22Rv1 (cell line): ENCODE measurements around the gene MBD6.

Source experiments
- H3K27ac ChIP-seq: fragments of 450-650 bp; 2 replicates; pipeline ENCODE4 v1.5.1; 2017
- CTCF ChIP-seq: fragments of 450-650 bp; IDR thresholded peaks from 2 replicates; pipeline ENCODE4 v1.5.1; 2017; ENCODE audit warnings: mild to moderate bottlenecking
- ZFX ChIP-seq: fragments of 450-650 bp; IDR thresholded peaks from 2 replicates; pipeline ENCODE4 v1.6.1; 2017; ENCODE audit warnings: antibody characterized with exemption, borderline replicate concordance

Gene MBD6

GRCh38 chr12:57522011-57522886, at the start of gene MBD6:
Gene MBD6, plus strand, starts transcription at chr12:57522824. Its CDS starts 1,480 bp downstream, at chr12:57524304.
- TF ChIP-seq ZFX (no peak), CTCF (no peak)
- H3K27ac ChIP-seq = peak within 1 kb of the TSS; percentile 100

- TF ChIP-seq CTCF = no peak
- no peak for TF ChIP-seq ZFX
- H3K27ac ChIP-seq = no peak overlapping the region
Observed at GRCh38 chr12:57473392-57473791, 49.2 kb upstream of the MBD6 start.

- no peak overlapping the region for H3K27ac ChIP-seq
- TF ChIP-seq CTCF = no peak
- TF ChIP-seq ZFX = no peak
Observed at GRCh38 chr12:57473886-57474285, 48.7 kb upstream of the MBD6 start.

GRCh38 chr12:57474430-57474829, 48.2 kb upstream of the MBD6 start:
- no peak for TF ChIP-seq ZFX
- no peak overlapping the region for H3K27ac ChIP-seq

- TF ChIP-seq ZFX (no peak), CTCF (no peak)
- H3K27ac ChIP-seq = no peak overlapping the region
Observed at GRCh38 chr12:57474862-57475261, 47.8 kb upstream of the MBD6 start.

- TF ChIP-seq CTCF = no peak
- no peak for TF ChIP-seq ZFX
Observed at GRCh38 chr12:57475271-57476161, 47.1 kb upstream of the MBD6 start.

GRCh38 chr12:57476162-57476992, 46.2 kb upstream of the MBD6 start:
- TF ChIP-seq CTCF (peak; percentile 71), ZFX (no peak)
- no peak overlapping the region for H3K27ac ChIP-seq

More at GRCh38 chr12:57475271-57476161, 47.1 kb upstream of the MBD6 start:
- no peak overlapping the region for H3K27ac ChIP-seq
